MCF 10A (cell line): ENCODE data around the gene PCDH15. TPM values are rescaled to one million over a fixed set of nuclear protein-coding genes. Genes with fewer than 3 reads are reported as not detected.

Experiments used
- BruUV-seq: library from RNA; stranded (reverse); fragments of 400-500 nt; replicated peaks from 2 replicates; lab custom pipeline; 2021; lab: Mats Ljungman, UMichigan
- CTCF ChIA-PET: fragments of 300-600 bp; sonication (Branson Sonifier 250); formaldehyde crosslinking; extraction: SDS; loops from one replicate; lab custom pipeline; 2021; ENCODE audit warnings: antibody characterized with exemption, inconsistent platforms; lab: Yijun Ruan, JAX
- POLR2A ChIA-PET: fragments of 300-600, 350-650 bp; sonication (Branson Sonifier 250); formaldehyde crosslinking; extraction: SDS; loops from one replicate; lab custom pipeline; 2020; ENCODE audit warnings: antibody characterized with exemption, inconsistent platforms; lab: Yijun Ruan, JAX
- DNase-seq: peaks from one replicate; pipeline ENCODE4 v3.0.0-alpha.2; 2018; ENCODE audit not compliant: unreplicated experiment
- H3K27ac Mint-ChIP-seq: one replicate; pipeline ENCODE4 v1.8.0; 2022; ENCODE audit warnings: mild to moderate bottlenecking, low read depth, mixed read lengths; ENCODE audit not compliant: unreplicated experiment
- H3K27me3 Mint-ChIP-seq: one replicate; pipeline ENCODE4 v1.8.0; 2022; ENCODE audit warnings: mixed read lengths; ENCODE audit not compliant: insufficient read depth, unreplicated experiment
- H3K36me3 Mint-ChIP-seq: one replicate; pipeline ENCODE4 v1.8.0; 2022; ENCODE audit warnings: mild to moderate bottlenecking, moderate library complexity, mixed read lengths; ENCODE audit not compliant: insufficient read depth, unreplicated experiment
- H3K4me1 Mint-ChIP-seq: one replicate; pipeline ENCODE4 v1.8.0; 2022; ENCODE audit warnings: mixed read lengths; ENCODE audit not compliant: insufficient read depth, unreplicated experiment
- H3K4me3 Mint-ChIP-seq: one replicate; pipeline ENCODE4 v1.8.0; 2022; ENCODE audit warnings: mild to moderate bottlenecking, moderate library complexity, mixed read lengths; ENCODE audit not compliant: unreplicated experiment
- H3K9me3 Mint-ChIP-seq: one replicate; pipeline ENCODE4 v1.8.0; 2022; ENCODE audit warnings: mixed read lengths; ENCODE audit not compliant: unreplicated experiment
- CTCF ChIP-seq: fragments of 200-600 bp; IDR thresholded peaks from one replicate; pipeline ENCODE4 v1.8.0; 2022; ENCODE audit warnings: antibody characterized with exemption, mild to moderate bottlenecking; ENCODE audit not compliant: unreplicated experiment
- intact Hi-C: fragments of 100-400 bp; cut with micrococcal nuclease; formaldehyde crosslinking; loops from 2 replicates; pipeline ENCODE4 v1.14.1; 2022
- total RNA-seq: library from RNA; stranded (reverse); gene quantifications from 2 replicates; pipeline ENCODE4 v1.2.3, GENCODE V29; 2022

The PCDH15 gene
- total RNA-seq, 1 experiment from 2014 or later = not detected

DNA sequence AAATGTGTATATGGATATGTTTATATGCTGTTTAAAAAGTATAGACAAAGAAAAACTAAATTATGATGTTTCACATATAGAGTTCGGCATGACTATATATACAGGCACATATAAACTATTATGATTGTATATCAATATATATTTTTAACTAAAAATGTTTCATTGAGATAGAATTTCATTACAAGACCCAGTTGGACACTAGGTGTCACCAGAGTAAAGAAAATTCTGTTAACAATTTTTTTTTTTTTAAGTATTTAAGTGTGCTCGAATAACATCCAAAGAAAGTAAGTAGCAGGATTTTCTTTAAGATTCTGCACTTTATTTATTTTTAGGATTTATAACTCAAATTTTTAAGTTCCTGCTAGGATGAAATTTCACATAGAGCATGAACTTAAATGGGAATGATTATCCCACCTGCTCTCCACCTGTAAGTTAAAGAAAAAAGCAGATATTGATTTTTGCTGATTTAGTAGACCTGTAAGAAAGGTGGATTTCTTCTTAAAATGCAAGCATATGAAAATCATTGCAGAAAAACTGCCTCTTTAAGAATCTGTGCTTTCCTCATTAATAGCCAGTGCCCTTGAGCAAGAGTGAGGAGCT is 961.5 kb downstream of the PCDH15 start:
- no TSS peak for BruUV-seq
- Mint-ChIP-seq H3K36me3 (no peaks in the 10 kb centered on the region), H3K27me3 (no peaks in the 10 kb centered on the region), H3K27ac (no peak overlapping the region), H3K9me3 (no peaks in the 10 kb centered on the region), H3K4me3 (no peak overlapping the region), H3K4me1 (peaks cover 24% of the 10 kb centered on the region)
- peak; percentile 60 for TF ChIP-seq CTCF
- CTCF ChIA-PET = interaction anchor here (0.5 to 1.4 kb wide), 26 partner anchors 9 to 1022 kb away, joined by 3 to 10 read pairs (median 4); no protein-coding TSS in a partner anchor
- peak; percentile 47 for DNase-seq
- intact Hi-C loops = loop anchor here (1.0 to 10.0 kb wide), 7 partner anchors 158 to 957 kb away; no protein-coding TSS in a partner anchor
- POLR2A ChIA-PET = interaction anchor here (0.6 to 0.8 kb wide), 2 partner anchors 15 to 21 kb away, joined by 3 read pairs; no protein-coding TSS in a partner anchor

DNA sequence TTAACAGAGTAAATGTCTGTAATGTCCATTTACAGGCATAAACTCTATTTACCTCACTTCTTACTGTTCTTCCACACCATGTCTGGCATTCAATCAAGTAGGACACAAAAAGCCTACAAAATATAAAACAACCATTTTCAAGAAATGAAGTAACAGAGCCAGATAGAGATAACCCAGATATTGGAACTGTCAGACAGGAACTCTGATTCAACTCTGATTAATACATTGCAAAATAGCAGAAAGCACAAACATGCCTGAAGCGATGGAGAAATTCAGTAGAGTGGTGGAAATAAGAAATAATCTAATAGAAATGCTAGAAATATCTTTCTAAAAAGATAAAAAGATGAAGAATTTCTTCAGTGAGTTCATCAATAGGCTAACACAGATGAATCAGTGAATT is 964.4 kb downstream of the PCDH15 start:
- H3K4me1 Mint-ChIP-seq = peaks cover 16% of the 10 kb centered on the region
- no peak overlapping the region for H3K4me3 Mint-ChIP-seq
- no peaks in the 10 kb centered on the region for H3K27me3 Mint-ChIP-seq
- H3K36me3 Mint-ChIP-seq = no peaks in the 10 kb centered on the region
- ChIA-PET POLR2A (interaction anchor here (0.8 kb wide), 1 partner anchor 8 kb away, joined by 3 read pairs; no protein-coding TSS in a partner anchor), CTCF (interaction anchor here (0.6 to 1.5 kb wide), 4 partner anchors 13 to 970 kb away, joined by 3 to 8 read pairs (median 4); no protein-coding TSS in a partner anchor)
- peak; percentile 66 for DNase-seq
- no TSS peak for BruUV-seq
- peak overlapping the region; percentile 47 for H3K27ac Mint-ChIP-seq
- H3K9me3 Mint-ChIP-seq = no peaks in the 10 kb centered on the region
- intact Hi-C loops = loop anchor here (5.0 kb wide), 5 partner anchors 161 to 954 kb away; no protein-coding TSS in a partner anchor
- TF ChIP-seq CTCF = no peak

- CTCF ChIA-PET = no interaction called here
These were observed 967.1 kb downstream of the PCDH15 start for GRCh38 chr10:53833908-53834307.

More at GRCh38 chr10:53833908-53834307, 967.1 kb downstream of the PCDH15 start:
- POLR2A ChIA-PET = no interaction called here
- intact Hi-C loops = no loop called here
- no peak overlapping the region for H3K27ac Mint-ChIP-seq
- no peaks in the 10 kb centered on the region for H3K36me3 Mint-ChIP-seq
- no peak overlapping the region for H3K4me3 Mint-ChIP-seq
- H3K4me1 Mint-ChIP-seq = peaks cover 16% of the 10 kb centered on the region
- TF ChIP-seq CTCF = no peak
- H3K9me3 Mint-ChIP-seq = no peaks in the 10 kb centered on the region
- no TSS peak for BruUV-seq
- no peak for DNase-seq
- no peaks in the 10 kb centered on the region for H3K27me3 Mint-ChIP-seq
